ENCODE results near the gene PAOX.
A peak's percentile ranks its signal among the peaks of the same experiment; 100 is the strongest.
"Not testable (repeated sequence)": the region's sequence is repeated elsewhere in the genome, so short reads cannot be mapped to it uniquely, and the experiment has no call there.

PAOX gene

GRCh38 chr10:133364645-133365431, 14.2 kb upstream of the PAOX start:
- no peak for DNase-seq (ENCODE audit: low read depth in 2 of 2)

- no peak for DNase-seq (ENCODE audit: low read depth in 2 of 2)
Measured at GRCh38 chr10:133365461-133366129, 13.5 kb upstream of the PAOX start.

GRCh38 chr10:133366130-133366478, 13.0 kb upstream of the PAOX start:
- no peak for DNase-seq (ENCODE audit: low read depth in 2 of 2)

- DNase-seq (ENCODE audit: low read depth in 2 of 2): no peak
Measured at GRCh38 chr10:133366751-133367150, 12.3 kb upstream of the PAOX start.

- DNase-seq (ENCODE audit: low read depth in 2 of 2): not testable (repeated sequence)
Measured at GRCh38 chr10:133367461-133367860, 11.6 kb upstream of the PAOX start.

- no peak for DNase-seq (ENCODE audit: low read depth in 2 of 2)
Measured at GRCh38 chr10:133368153-133368552, 10.9 kb upstream of the PAOX start.

GRCh38 chr10:133370030-133370786, 8.9 kb upstream of the PAOX start:
- DNase-seq (ENCODE audit: low read depth in 2 of 2): no peak

- no peak for DNase-seq (ENCODE audit: low read depth in 2 of 2)
Measured at GRCh38 chr10:133372507-133372906, 6.6 kb upstream of the PAOX start.

- peak; percentile 83 to 85 for DNase-seq (ENCODE audit: low read depth in 2 of 2)
Measured at GRCh38 chr10:133373174-133374090, 5.6 kb upstream of the PAOX start, which contains the start of gene ECHS1. TSS of gene ECHS1 (minus strand) at chr10:133373354. CDS start at chr10:133373333, 21 bp downstream.

GRCh38 chr10:133375357-133376115, 3.5 kb upstream of the PAOX start:
- DNase-seq (ENCODE audit: low read depth in 2 of 2): no peak

- not testable (repeated sequence) for DNase-seq (ENCODE audit: low read depth in 2 of 2)
Measured at GRCh38 chr10:133376183-133376582, 2.9 kb upstream of the PAOX start.

GRCh38 chr10:133377025-133377817, 1.8 kb upstream of the PAOX start:
- no peak for DNase-seq (ENCODE audit: low read depth in 2 of 2)

GRCh38 chr10:133377818-133378250, 1.2 kb upstream of the PAOX start:
- DNase-seq (ENCODE audit: low read depth in 2 of 2): no peak

- DNase-seq (ENCODE audit: low read depth in 2 of 2): no peak
Measured at GRCh38 chr10:133378251-133379096, 588 bp upstream of the PAOX start.

GRCh38 chr10:133379801-133380666, 972 bp downstream of the PAOX start:
- no peak for DNase-seq (ENCODE audit: low read depth in 2 of 2)

- no peak for DNase-seq (ENCODE audit: low read depth in 2 of 2)
Measured at GRCh38 chr10:133381036-133381435, 2.0 kb downstream of the PAOX start.

GRCh38 chr10:133383551-133383950, 4.5 kb downstream of the PAOX start:
- DNase-seq (ENCODE audit: low read depth in 2 of 2): no peak

- DNase-seq (ENCODE audit: low read depth in 2 of 2): no peak
Measured at GRCh38 chr10:133384071-133384470, 5.0 kb downstream of the PAOX start.

Data from stimulated activated CD8-positive, alpha-beta memory T cell treated with anti-CD3 and anti-CD28 coated beads, Interleukin-7, amount 100 ng/mL, for 1 hour (primary cell).